ENCODE measurements around the gene RAB9A. TPM values are rescaled to one million over a fixed set of nuclear protein-coding genes. Genes with fewer than 3 reads are reported as not detected.
A peak's percentile ranks its signal among the peaks of the same experiment; 100 is the strongest.
"Not testable (repeated sequence)": the region's sequence is repeated elsewhere in the genome, so short reads cannot be mapped to it uniquely, and the experiment has no call there.

RAB9A gene
- total RNA-seq, 4 donors from 2014 or later: 20.3 to 43.6 (median 32.0) TPM

GRCh38 chrX:13662355-13662791, 26.6 kb upstream of the RAB9A start:
- Histone ChIP-seq H3K4me1 (peaks cover 3% of the 10 kb centered on the region), H3K36me3 (no peaks in the 10 kb centered on the region), H3K27me3 (no peaks in the 10 kb centered on the region), H3K4me3 (peak overlapping the region; percentile 14), H3K9me3 (no peaks in the 10 kb centered on the region), H3K27ac (no peak overlapping the region)
- TF ChIP-seq POLR2AphosphoS5 (IDR thresholded peaks at IDR 0.05) (no peak), EP300 (IDR thresholded peaks at IDR 0.05) (no peak), POLR2A (IDR thresholded peaks at IDR 0.05) (no peak), CTCF (IDR thresholded peaks at IDR 0.05) (no peak)
- no peak for DNase-seq (ENCODE audit: low spot score in 2 of 2)
- 76% methylated on average over 6 of the region's 6 CpGs for WGBS

DNA sequence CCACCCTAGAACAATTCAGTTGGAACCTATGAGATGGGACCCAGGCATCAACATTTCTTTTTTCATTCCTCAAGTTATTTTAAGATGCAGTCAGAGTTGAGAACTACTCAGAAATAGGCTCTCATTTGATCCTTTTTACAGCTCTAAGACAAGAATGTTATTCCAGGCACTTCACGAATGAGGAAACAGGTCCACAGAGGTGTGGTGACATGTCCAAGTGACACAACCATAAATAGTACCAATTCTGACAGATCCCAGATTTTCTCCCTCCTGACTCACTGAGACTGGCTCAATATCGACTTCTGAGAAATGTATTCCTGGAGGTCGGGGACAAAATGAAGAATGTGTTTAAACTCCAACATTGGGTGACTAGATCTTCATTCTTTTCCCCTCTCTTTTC, 24.9 kb upstream of the RAB9A start:
- 76% methylated on average over 3 of the region's 3 CpGs for WGBS
- Histone ChIP-seq H3K4me1 (peaks cover 11% of the 10 kb centered on the region), H3K36me3 (no peaks in the 10 kb centered on the region), H3K27ac (no peak overlapping the region), H3K9me3 (no peaks in the 10 kb centered on the region), H3K27me3 (no peaks in the 10 kb centered on the region), H3K4me3 (no peak overlapping the region)
- no peak for TF ChIP-seq POLR2AphosphoS5 (IDR thresholded peaks at IDR 0.05)
- no peak for TF ChIP-seq POLR2A (IDR thresholded peaks at IDR 0.05)
- TF ChIP-seq EP300 (IDR thresholded peaks at IDR 0.05): no peak
- TF ChIP-seq CTCF (IDR thresholded peaks at IDR 0.05): no peak
- DNase-seq (ENCODE audit: low spot score in 2 of 2): no peak

DNA sequence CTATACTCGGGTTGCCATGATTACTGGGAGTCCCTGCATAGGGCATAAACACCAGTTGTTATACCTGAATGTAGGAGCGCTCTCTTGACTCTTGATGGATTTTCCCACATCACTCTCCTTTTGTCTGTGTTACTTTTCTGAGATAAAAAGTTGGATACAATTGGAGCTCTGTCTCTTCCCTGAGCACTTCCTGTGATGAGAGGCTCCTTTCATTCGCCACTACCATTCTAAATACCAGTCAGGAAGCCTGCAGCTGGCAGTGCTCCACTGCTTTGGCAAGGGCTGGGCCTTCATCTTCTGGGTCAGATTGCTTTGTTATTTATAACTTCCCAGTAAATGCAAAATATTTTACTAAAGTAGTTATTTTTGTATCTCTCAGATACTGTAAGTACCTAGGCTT, 22.1 kb upstream of the RAB9A start:
- WGBS: 65% methylated on average over 3 of the region's 3 CpGs
- no peak for TF ChIP-seq POLR2AphosphoS5 (IDR thresholded peaks at IDR 0.05)
- no peak for TF ChIP-seq POLR2A (IDR thresholded peaks at IDR 0.05)
- no peak for TF ChIP-seq CTCF (IDR thresholded peaks at IDR 0.05)
- TF ChIP-seq EP300 (IDR thresholded peaks at IDR 0.05): no peak

DNA sequence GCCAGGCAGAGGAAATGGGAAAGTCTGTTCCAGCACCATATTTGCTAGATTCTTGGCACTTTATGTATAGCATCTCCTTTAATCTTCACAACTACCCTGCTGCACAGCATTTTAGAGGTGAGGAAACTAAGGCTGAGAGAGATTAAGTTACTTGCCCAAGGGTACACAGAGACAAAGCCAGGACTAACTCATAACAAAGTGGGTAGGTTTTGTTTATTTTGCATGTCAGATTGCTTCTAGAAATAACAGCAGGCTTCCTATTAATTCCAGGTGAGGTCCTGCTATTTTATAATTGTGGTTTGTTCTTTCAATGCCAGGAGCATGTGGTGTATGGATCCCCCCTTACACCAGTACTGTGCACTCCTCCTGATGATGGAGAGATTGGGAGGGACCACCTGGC, 21.0 kb upstream of the RAB9A start:
- H3K4me3 ChIP-seq: no peak overlapping the region
- H3K36me3 ChIP-seq: no peaks in the 10 kb centered on the region
- H3K4me1 ChIP-seq: peaks cover 13% of the 10 kb centered on the region
- no peak overlapping the region for H3K27ac ChIP-seq
- TF ChIP-seq CTCF (IDR thresholded peaks at IDR 0.05): no peak
- no peak for TF ChIP-seq EP300 (IDR thresholded peaks at IDR 0.05)
- no peak for TF ChIP-seq POLR2AphosphoS5 (IDR thresholded peaks at IDR 0.05)
- no peak for TF ChIP-seq POLR2A (IDR thresholded peaks at IDR 0.05)
- H3K9me3 ChIP-seq: no peaks in the 10 kb centered on the region
- H3K27me3 ChIP-seq: no peaks in the 10 kb centered on the region
- no peak for DNase-seq (ENCODE audit: low spot score in 2 of 2)

More for the DNA sequence above, 22.1 kb upstream of the RAB9A start:
- H3K36me3 ChIP-seq: no peaks in the 10 kb centered on the region
- no peaks in the 10 kb centered on the region for H3K9me3 ChIP-seq
- no peak for DNase-seq (ENCODE audit: low spot score in 2 of 2)
- peaks cover 13% of the 10 kb centered on the region for H3K4me1 ChIP-seq
- no peak overlapping the region for H3K27ac ChIP-seq
- no peak overlapping the region for H3K4me3 ChIP-seq
- no peaks in the 10 kb centered on the region for H3K27me3 ChIP-seq

GRCh38 chrX:13669246-13669737, 19.6 kb upstream of the RAB9A start:
- H3K9me3 ChIP-seq: no peaks in the 10 kb centered on the region
- no peak for TF ChIP-seq CTCF (IDR thresholded peaks at IDR 0.05)
- no peak for TF ChIP-seq EP300 (IDR thresholded peaks at IDR 0.05)
- no peak for TF ChIP-seq POLR2A (IDR thresholded peaks at IDR 0.05)
- TF ChIP-seq POLR2AphosphoS5 (IDR thresholded peaks at IDR 0.05): peak in 2 of 3 donors; percentile 39 to 56
- H3K27ac ChIP-seq: peak overlapping the region; percentile 41
- H3K4me3 ChIP-seq: no peak overlapping the region
- H3K36me3 ChIP-seq: no peaks in the 10 kb centered on the region
- WGBS: 24% methylated on average over 9 of the region's 9 CpGs
- peak in 1 of 2 donors; percentile 79 for DNase-seq (ENCODE audit: low spot score in 2 of 2)
- no peaks in the 10 kb centered on the region for H3K27me3 ChIP-seq
- peaks cover 13% of the 10 kb centered on the region for H3K4me1 ChIP-seq

DNA sequence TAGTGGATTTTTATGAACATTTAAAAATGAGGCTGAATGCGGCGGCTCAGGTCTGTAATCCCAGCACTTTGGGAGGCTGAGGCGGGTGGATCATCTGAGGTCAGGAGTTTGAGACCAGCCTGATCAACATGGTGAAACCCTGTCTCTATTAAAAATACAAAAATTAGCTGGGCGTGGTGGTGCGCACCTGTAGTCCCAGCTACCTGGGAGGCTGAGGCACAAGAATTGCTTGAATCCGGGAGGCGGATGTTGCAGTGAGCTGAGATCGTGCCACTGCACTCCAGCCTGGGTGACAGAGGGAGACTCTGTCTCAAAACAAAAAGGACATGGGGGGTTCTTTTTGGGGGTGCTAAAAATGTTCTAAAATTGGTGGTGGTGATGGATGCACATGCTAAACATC, 19.2 kb upstream of the RAB9A start:
- not testable (repeated sequence) for H3K9me3 ChIP-seq; H3K36me3 ChIP-seq; H3K27me3 ChIP-seq; DNase-seq (ENCODE audit: low spot score in 2 of 2); H3K4me3 ChIP-seq
- 90% methylated on average over 8 of the region's 8 CpGs for WGBS
- Histone ChIP-seq H3K4me1 (peaks cover 13% of the 10 kb centered on the region), H3K27ac (peak overlapping the region; percentile 41)
